Neural cell (in vitro differentiated cells): ENCODE results near the gene GPR84. TPM values are rescaled to one million over a fixed set of nuclear protein-coding genes. Genes with fewer than 3 reads are reported as not detected.
A peak's percentile ranks its signal among the peaks of the same experiment; 100 is the strongest.

Experiments
- H2AFZ ChIP-seq: fragments of 200-600, 300-800 bp; sonication (generic), shearing (Covaris generic); 2 replicates; pipeline ENCODE4 v1.6.0; 2014; ENCODE audit warnings: low read depth, mild to moderate bottlenecking, antibody characterized with exemption, low read length, moderate library complexity
- H3F3A ChIP-seq: fragments of 200-600 bp; shearing (Covaris generic); 2 replicates; pipeline ENCODE4 v1.6.1; 2016; ENCODE audit warnings: mild to moderate bottlenecking, moderate library complexity, mixed read lengths, antibody characterized with exemption, low read length; ENCODE audit not compliant: insufficient read depth, poor library complexity, severe bottlenecking
- H3K27ac ChIP-seq: fragments of 200-600, 300-800 bp; sonication (generic), shearing (Covaris generic); 2 replicates; pipeline ENCODE4 v1.5.1; 2014; ENCODE audit warnings: mild to moderate bottlenecking, low read length, moderate library complexity
- H3K27me3 ChIP-seq: fragments of 300-800, 200-600 bp; sonication (generic), shearing (Covaris generic); 2 replicates; pipeline ENCODE4 v1.6.0; 2014; ENCODE audit warnings: mild to moderate bottlenecking, low read depth, low read length, moderate library complexity; ENCODE audit not compliant: insufficient read depth
- H3K36me3 ChIP-seq: fragments of 300-800, 200-600 bp; sonication (generic), shearing (Covaris generic); 2 replicates; pipeline ENCODE4 v1.5.1; 2014; ENCODE audit warnings: mild to moderate bottlenecking, antibody characterized with exemption, low read length, moderate library complexity; ENCODE audit not compliant: insufficient read depth
- H3K4me2 ChIP-seq: fragments of 300-800, 200-600 bp; sonication (generic), shearing (Covaris generic); 2 replicates; pipeline ENCODE4 v1.6.0; 2014; ENCODE audit warnings: mild to moderate bottlenecking, low read length
- H3K4me3 ChIP-seq: fragments of 300-800, 200-600 bp; sonication (generic), shearing (Covaris generic); 2 replicates; pipeline ENCODE4 v1.5.1; 2014; ENCODE audit warnings: mild to moderate bottlenecking, low read length, moderate library complexity
- H3K79me2 ChIP-seq: fragments of 200-600 bp; shearing (Covaris generic); replicated peaks from 2 replicates; pipeline ENCODE4 v1.6.0; 2014; ENCODE audit warnings: mild to moderate bottlenecking, low read length, moderate library complexity; ENCODE audit not compliant: insufficient read depth
- H3K9ac ChIP-seq: fragments of 300-800, 200-600 bp; sonication (generic), shearing (Covaris generic); 2 replicates; pipeline ENCODE4 v1.6.1; 2016; ENCODE audit warnings: mild to moderate bottlenecking, low read length, mixed read lengths
- H3K9me2 ChIP-seq: fragments of 200-600 bp; shearing (Covaris generic); 2 replicates; pipeline ENCODE4 v1.6.1; 2016; ENCODE audit warnings: mild to moderate bottlenecking, low read length, mixed read lengths; ENCODE audit not compliant: insufficient read depth
- H3K9me3 ChIP-seq: fragments of 200-600, 300-800 bp; sonication (generic), shearing (Covaris generic); 2 replicates; pipeline ENCODE4 v1.6.1; 2016; ENCODE audit warnings: mild to moderate bottlenecking, mixed run types, low read length, moderate library complexity, mixed read lengths
- H4K20me1 ChIP-seq: fragments of 200-600 bp; shearing (Covaris generic); 2 replicates; pipeline ENCODE4 v1.6.1; 2016; ENCODE audit warnings: mild to moderate bottlenecking, mixed run types; ENCODE audit not compliant: insufficient read depth
- EP300 ChIP-seq: fragments of 450-650 bp; conservative IDR thresholded peaks from 2 replicates; pipeline ENCODE4 v1.6.1; 2014; ENCODE audit warnings: antibody characterized with exemption, mild to moderate bottlenecking, moderate library complexity; ENCODE audit not compliant: poor library complexity, severe bottlenecking
- EZH2 ChIP-seq: fragments of 200-600, 300-800 bp; shearing (Covaris generic), sonication (generic); IDR thresholded peaks from 2 replicates; pipeline ENCODE4 v1.6.1; 2014; ENCODE audit warnings: antibody characterized with exemption, low read length, borderline replicate concordance, mild to moderate bottlenecking; ENCODE audit not compliant: insufficient read depth, poor library complexity, severe bottlenecking
- MXI1 ChIP-seq: fragments of 450-650 bp; conservative IDR thresholded peaks from 2 replicates; pipeline ENCODE4 v1.6.1; 2014; ENCODE audit warnings: antibody characterized with exemption, mild to moderate bottlenecking; ENCODE audit not compliant: poor library complexity, severe bottlenecking
- POLR2AphosphoS5 ChIP-seq: IDR thresholded peaks from 2 replicates; pipeline ENCODE4 v1.6.1; 2012
- RAD21 ChIP-seq: fragments of 450-650 bp; conservative IDR thresholded peaks from 2 replicates; pipeline ENCODE4 v1.6.1; 2014; ENCODE audit warnings: antibody characterized with exemption, mild to moderate bottlenecking, moderate library complexity
- SMC3 ChIP-seq: fragments of 450-650 bp; conservative IDR thresholded peaks from 2 replicates; pipeline ENCODE4 v1.6.1; 2014; ENCODE audit warnings: antibody characterized with exemption, mild to moderate bottlenecking, moderate library complexity; ENCODE audit not compliant: poor library complexity
- TAF1 ChIP-seq: IDR thresholded peaks from 2 replicates; pipeline ENCODE4 v1.6.1; 2012; ENCODE audit warnings: low read depth
- polyA plus RNA-seq: library from polyadenylated mRNA; depleted of rRNA; stranded (reverse); fragments of >200 nt; gene quantifications from 2 replicates; pipeline ENCODE4 v1.2.3, GENCODE V29; 2014
- TF ChIP-seq, protein P1 (sequence below): fragments of 450-650 bp; IDR thresholded peaks from 2 replicates; pipeline ENCODE4 v1.5.1; 2014; ENCODE audit warnings: antibody characterized with exemption, mild to moderate bottlenecking, moderate library complexity; ENCODE audit not compliant: poor library complexity, severe bottlenecking
- TF ChIP-seq, protein P2 (sequence below): IDR thresholded peaks from 2 replicates; pipeline ENCODE4 v1.6.1; 2012; ENCODE audit warnings: borderline replicate concordance

The GPR84 gene
- polyA plus RNA-seq, 1 donor from 2014 or later, result not detected

DNA sequence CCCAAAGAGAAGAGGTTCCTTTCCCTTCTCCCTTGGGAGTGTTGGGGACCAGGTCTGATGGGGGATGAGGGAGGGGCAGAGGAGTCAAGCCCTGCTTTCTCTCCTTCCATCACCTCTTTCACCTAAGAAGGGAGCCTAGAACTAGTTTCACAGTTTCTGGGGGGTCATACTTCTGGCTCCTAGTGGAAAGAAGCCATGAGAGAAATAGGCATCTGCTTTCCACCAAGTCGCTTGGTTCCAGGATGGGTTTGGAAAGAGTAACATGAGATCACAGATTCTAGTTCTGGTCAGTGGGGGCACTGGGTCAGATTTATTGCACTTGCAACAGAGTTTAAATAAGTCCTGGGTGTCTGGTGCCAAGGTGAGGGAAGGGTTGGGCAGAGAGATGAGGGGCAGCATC is 30.7 kb upstream of the GPR84 start:
- no peaks in the 10 kb centered on the region for H3K36me3 ChIP-seq
- TF ChIP-seq, protein P1, sequence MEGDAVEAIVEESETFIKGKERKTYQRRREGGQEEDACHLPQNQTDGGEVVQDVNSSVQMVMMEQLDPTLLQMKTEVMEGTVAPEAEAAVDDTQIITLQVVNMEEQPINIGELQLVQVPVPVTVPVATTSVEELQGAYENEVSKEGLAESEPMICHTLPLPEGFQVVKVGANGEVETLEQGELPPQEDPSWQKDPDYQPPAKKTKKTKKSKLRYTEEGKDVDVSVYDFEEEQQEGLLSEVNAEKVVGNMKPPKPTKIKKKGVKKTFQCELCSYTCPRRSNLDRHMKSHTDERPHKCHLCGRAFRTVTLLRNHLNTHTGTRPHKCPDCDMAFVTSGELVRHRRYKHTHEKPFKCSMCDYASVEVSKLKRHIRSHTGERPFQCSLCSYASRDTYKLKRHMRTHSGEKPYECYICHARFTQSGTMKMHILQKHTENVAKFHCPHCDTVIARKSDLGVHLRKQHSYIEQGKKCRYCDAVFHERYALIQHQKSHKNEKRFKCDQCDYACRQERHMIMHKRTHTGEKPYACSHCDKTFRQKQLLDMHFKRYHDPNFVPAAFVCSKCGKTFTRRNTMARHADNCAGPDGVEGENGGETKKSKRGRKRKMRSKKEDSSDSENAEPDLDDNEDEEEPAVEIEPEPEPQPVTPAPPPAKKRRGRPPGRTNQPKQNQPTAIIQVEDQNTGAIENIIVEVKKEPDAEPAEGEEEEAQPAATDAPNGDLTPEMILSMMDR, result no peak
- TF ChIP-seq EP300 (no peak), SMC3 (no peak), RAD21 (no peak), TAF1 (no peak), POLR2AphosphoS5 (no peak), EZH2 (no peak), MXI1 (no peak)
- TF ChIP-seq, protein P2, sequence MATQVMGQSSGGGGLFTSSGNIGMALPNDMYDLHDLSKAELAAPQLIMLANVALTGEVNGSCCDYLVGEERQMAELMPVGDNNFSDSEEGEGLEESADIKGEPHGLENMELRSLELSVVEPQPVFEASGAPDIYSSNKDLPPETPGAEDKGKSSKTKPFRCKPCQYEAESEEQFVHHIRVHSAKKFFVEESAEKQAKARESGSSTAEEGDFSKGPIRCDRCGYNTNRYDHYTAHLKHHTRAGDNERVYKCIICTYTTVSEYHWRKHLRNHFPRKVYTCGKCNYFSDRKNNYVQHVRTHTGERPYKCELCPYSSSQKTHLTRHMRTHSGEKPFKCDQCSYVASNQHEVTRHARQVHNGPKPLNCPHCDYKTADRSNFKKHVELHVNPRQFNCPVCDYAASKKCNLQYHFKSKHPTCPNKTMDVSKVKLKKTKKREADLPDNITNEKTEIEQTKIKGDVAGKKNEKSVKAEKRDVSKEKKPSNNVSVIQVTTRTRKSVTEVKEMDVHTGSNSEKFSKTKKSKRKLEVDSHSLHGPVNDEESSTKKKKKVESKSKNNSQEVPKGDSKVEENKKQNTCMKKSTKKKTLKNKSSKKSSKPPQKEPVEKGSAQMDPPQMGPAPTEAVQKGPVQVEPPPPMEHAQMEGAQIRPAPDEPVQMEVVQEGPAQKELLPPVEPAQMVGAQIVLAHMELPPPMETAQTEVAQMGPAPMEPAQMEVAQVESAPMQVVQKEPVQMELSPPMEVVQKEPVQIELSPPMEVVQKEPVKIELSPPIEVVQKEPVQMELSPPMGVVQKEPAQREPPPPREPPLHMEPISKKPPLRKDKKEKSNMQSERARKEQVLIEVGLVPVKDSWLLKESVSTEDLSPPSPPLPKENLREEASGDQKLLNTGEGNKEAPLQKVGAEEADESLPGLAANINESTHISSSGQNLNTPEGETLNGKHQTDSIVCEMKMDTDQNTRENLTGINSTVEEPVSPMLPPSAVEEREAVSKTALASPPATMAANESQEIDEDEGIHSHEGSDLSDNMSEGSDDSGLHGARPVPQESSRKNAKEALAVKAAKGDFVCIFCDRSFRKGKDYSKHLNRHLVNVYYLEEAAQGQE, result no peak

GRCh38 chr12:54394281-54394719 is 30.0 kb upstream of the GPR84 start:
- no peaks in the 10 kb centered on the region for H3F3A ChIP-seq
- H2AFZ ChIP-seq, result no peak overlapping the region
- TF ChIP-seq TAF1 (no peak), EZH2 (no peak), SMC3 (peak; percentile 28)
- TF ChIP-seq, protein P1, result peak; percentile 62
- H4K20me1 ChIP-seq, result no peaks in the 10 kb centered on the region
- no peaks in the 10 kb centered on the region for H3K27me3 ChIP-seq
- no peak overlapping the region for H3K4me2 ChIP-seq
- no peaks in the 10 kb centered on the region for H3K9me2 ChIP-seq
- H3K9me3 ChIP-seq, result no peaks in the 10 kb centered on the region
- no peak overlapping the region for H3K4me3 ChIP-seq
- H3K79me2 ChIP-seq, result no peaks in the 10 kb centered on the region
- H3K27ac ChIP-seq, result no peak overlapping the region
- no peaks in the 10 kb centered on the region for H3K36me3 ChIP-seq
- H3K9ac ChIP-seq, result no peak overlapping the region

More for the DNA sequence above, 30.7 kb upstream of the GPR84 start:
- H4K20me1 ChIP-seq, result no peaks in the 10 kb centered on the region
- no peak overlapping the region for H3K27ac ChIP-seq
- no peak overlapping the region for H3K9ac ChIP-seq
- H3K9me2 ChIP-seq, result no peaks in the 10 kb centered on the region
- H3F3A ChIP-seq, result no peaks in the 10 kb centered on the region
- no peak overlapping the region for H3K4me2 ChIP-seq
- no peaks in the 10 kb centered on the region for H3K9me3 ChIP-seq
- no peaks in the 10 kb centered on the region for H3K27me3 ChIP-seq
- H3K79me2 ChIP-seq, result no peaks in the 10 kb centered on the region
- H2AFZ ChIP-seq, result no peak overlapping the region
- H3K4me3 ChIP-seq, result no peak overlapping the region
